ENCODE measurements around the gene NHEJ1.

Gene NHEJ1

DNA sequence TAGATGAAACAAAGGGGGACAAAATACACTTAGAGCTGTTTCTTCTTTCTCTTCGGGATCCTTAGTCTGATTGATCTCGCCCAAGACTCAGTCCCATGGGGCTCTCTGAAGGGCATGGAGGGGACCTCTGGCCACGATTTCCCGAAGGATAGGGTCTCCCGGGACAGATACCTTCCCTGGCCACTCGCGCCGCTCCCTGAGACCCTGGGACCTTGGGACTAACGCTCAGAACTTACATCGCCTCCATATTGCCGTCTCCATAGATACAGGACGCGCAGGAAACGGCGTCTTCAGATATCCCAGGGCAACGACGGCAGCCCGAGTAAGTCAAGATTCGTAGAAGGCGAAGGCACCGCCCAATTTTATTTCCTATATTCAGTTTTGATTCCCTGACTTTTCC is 119.4 kb downstream of the NHEJ1 start, which contains the start of gene CFAP65:
TSS of gene CFAP65 (minus strand) at position 265 of the 400 bp plus-strand sequence. CDS start 2,468 bp downstream, outside the sequence.
- Histone ChIP-seq H3K4me2 (ENCODE audit: low read depth, low read length) (peak within 1 kb of the TSS; percentile 11; the same call in 1 of the 2 replicates), H2AFZ (ENCODE audit: low read length) (no peak within 1 kb of the TSS), H3K9me2 (replicated peaks; ENCODE audit: insufficient read depth, low read length) (no peaks in the 10 kb centered on the region), H3K9me3 (replicated peaks; ENCODE audit: insufficient read depth, low read length) (no peaks in the 10 kb centered on the region), H3K4me1 (ENCODE audit: low read length) (no peaks in the 10 kb centered on the region), H4K20me1 (ENCODE audit: insufficient read depth, low read length) (no peaks in the 10 kb centered on the region), H3K79me2 (ENCODE audit: low read length) (no peaks in the 10 kb centered on the region), H3K27me3 (replicated peaks; ENCODE audit: insufficient read depth, low read length) (peaks cover 87% of the 10 kb centered on the region), H3K9ac (ENCODE audit: low read length) (no peak within 1 kb of the TSS), H3K27ac (ENCODE audit: low read length) (no peak within 1 kb of the TSS), H3F3A (ENCODE audit: insufficient read depth, low read length) (no peaks in the 10 kb centered on the region), H3K36me3 (replicated peaks; ENCODE audit: insufficient read depth, low read length) (no peaks in the 10 kb centered on the region), H3K4me3 (ENCODE audit: low read length) (no peak within 1 kb of the TSS)
- TF ChIP-seq EZH2phosphoT487 (IDR thresholded peaks at IDR 0.05; ENCODE audit: low read length) (no peak), EZH2 (optimal IDR thresholded peaks at IDR 0.05; ENCODE audit: low read depth, low read length) (no peak), CTCF (IDR thresholded peaks at IDR 0.05; ENCODE audit: low read length) (no peak)
- no peak for DNase-seq

DNA sequence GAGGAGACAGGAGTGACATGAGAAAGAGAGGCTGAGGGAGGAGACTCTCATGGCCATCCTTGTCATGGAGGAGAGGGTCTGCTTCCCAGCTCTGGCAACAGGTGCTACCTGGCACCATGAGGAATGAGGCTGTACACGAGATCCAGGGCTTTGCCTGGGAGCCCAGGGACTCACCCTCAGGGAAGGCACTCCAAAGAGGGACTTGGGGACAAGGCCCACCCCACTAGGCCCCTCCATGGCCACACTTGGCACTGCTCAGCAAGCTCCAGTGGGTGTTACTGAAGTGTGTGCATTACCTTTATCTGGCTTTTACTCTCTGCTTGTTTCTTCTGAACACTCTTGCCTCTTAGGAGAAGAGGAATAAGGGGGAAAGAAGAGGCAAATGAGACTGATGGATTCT is 122.0 kb downstream of the NHEJ1 start:
- Histone ChIP-seq H3K9me2 (replicated peaks; ENCODE audit: insufficient read depth, low read length) (no peaks in the 10 kb centered on the region), H4K20me1 (ENCODE audit: insufficient read depth, low read length) (no peaks in the 10 kb centered on the region), H3K4me2 (ENCODE audit: low read depth, low read length) (no peak overlapping the region), H3K4me1 (ENCODE audit: low read length) (no peaks in the 10 kb centered on the region), H3K9ac (ENCODE audit: low read length) (no peak overlapping the region), H3K79me2 (ENCODE audit: low read length) (no peaks in the 10 kb centered on the region), H3K27ac (ENCODE audit: low read length) (no peak overlapping the region), H3K27me3 (replicated peaks; ENCODE audit: insufficient read depth, low read length) (peaks cover 97% of the 10 kb centered on the region), H3K4me3 (ENCODE audit: low read length) (no peak overlapping the region), H3K9me3 (replicated peaks; ENCODE audit: insufficient read depth, low read length) (no peaks in the 10 kb centered on the region), H3F3A (ENCODE audit: insufficient read depth, low read length) (no peaks in the 10 kb centered on the region), H3K36me3 (replicated peaks; ENCODE audit: insufficient read depth, low read length) (no peaks in the 10 kb centered on the region), H2AFZ (ENCODE audit: low read length) (no peak overlapping the region)
- no peak for DNase-seq
- TF ChIP-seq CTCF (IDR thresholded peaks at IDR 0.05; ENCODE audit: low read length) (no peak), EZH2 (optimal IDR thresholded peaks at IDR 0.05; ENCODE audit: low read depth, low read length) (no peak), EZH2phosphoT487 (IDR thresholded peaks at IDR 0.05; ENCODE audit: low read length) (no peak)

DNA sequence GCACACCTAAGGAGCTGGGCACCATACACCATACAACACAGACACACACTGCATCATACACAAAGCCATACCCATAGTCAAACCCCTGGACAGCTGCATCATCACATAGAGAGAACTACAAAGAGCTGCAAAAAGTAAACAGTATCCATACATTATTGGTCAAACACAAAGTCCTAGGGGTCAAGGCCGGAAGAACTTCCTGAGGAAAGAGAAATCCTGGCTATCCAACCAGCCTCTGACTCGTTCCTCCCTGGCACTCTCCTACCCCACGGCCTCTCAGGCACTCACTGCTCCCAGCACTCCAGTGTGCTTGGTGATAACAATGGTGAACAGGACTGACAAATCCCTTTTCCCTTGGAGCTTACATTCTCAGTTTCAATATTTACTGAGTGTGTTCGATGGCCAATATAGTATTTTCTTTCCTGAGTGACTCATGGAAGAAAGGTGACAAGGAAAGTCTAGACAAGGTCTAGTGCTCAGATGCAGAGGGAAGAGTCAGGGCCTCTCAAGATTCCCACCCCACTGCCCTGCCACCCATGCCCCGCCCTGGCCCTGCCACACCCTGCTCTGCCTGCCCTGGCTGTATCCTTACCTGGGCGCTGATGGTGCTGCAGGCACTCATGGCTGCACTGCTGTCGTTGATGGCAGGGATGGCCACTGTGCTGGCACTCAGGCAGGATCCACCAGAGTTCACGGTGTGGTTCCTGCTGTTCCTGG is 122.7 kb downstream of the NHEJ1 start:
- H3K9me2 ChIP-seq (replicated peaks; ENCODE audit: insufficient read depth, low read length), result no peaks in the 10 kb centered on the region
- no peaks in the 10 kb centered on the region for H4K20me1 ChIP-seq (ENCODE audit: insufficient read depth, low read length)
- no peak overlapping the region for H3K4me3 ChIP-seq (ENCODE audit: low read length)
- H3K4me2 ChIP-seq (ENCODE audit: low read depth, low read length), result no peak overlapping the region
- TF ChIP-seq EZH2 (optimal IDR thresholded peaks at IDR 0.05; ENCODE audit: low read depth, low read length) (no peak), CTCF (IDR thresholded peaks at IDR 0.05; ENCODE audit: low read length) (no peak), EZH2phosphoT487 (IDR thresholded peaks at IDR 0.05; ENCODE audit: low read length) (no peak)
- no peak overlapping the region for H3K27ac ChIP-seq (ENCODE audit: low read length)
- no peaks in the 10 kb centered on the region for H3F3A ChIP-seq (ENCODE audit: insufficient read depth, low read length)
- H3K79me2 ChIP-seq (ENCODE audit: low read length), result no peaks in the 10 kb centered on the region
- no peak overlapping the region for H2AFZ ChIP-seq (ENCODE audit: low read length)
- no peaks in the 10 kb centered on the region for H3K36me3 ChIP-seq (replicated peaks; ENCODE audit: insufficient read depth, low read length)
- peaks cover 97% of the 10 kb centered on the region for H3K27me3 ChIP-seq (replicated peaks; ENCODE audit: insufficient read depth, low read length)
- H3K4me1 ChIP-seq (ENCODE audit: low read length), result no peaks in the 10 kb centered on the region
- H3K9me3 ChIP-seq (replicated peaks; ENCODE audit: insufficient read depth, low read length), result no peaks in the 10 kb centered on the region
- no peak overlapping the region for H3K9ac ChIP-seq (ENCODE audit: low read length)
- DNase-seq, result no peak
